Germinal center (tissue), 1 donor: ENCODE results near the gene WFDC1.
"Not testable (repeated sequence)": the region's sequence is repeated elsewhere in the genome, so short reads cannot be mapped to it uniquely, and the experiment has no call there.

ENCODE experiments used
- DNase-seq: peaks from one replicate; pipeline ENCODE4 v3.0.0; 2012; ENCODE audit warnings: mixed read lengths, low spot score

The WFDC1 gene

DNA sequence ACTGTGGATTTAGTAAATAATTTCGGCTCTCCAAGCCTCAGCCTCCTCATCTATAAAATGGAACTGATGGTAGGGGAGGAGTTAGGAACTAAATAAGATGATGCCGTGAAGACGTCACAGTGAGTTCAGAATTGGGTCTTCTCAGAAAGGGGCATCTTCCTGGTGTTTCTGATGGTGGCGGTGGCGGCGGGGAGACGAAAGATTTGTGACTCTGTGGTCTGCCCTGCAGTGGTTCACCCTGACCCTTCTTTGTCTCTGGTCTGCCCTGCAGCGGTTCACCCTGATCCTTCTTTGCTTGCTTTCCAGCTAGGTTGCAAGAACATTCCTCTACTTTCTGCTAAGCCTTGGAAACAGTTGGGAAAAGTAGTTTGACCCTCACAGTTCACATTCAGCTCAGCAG is 34.3 kb downstream of the WFDC1 start:
- DNase-seq = no peak

DNA sequence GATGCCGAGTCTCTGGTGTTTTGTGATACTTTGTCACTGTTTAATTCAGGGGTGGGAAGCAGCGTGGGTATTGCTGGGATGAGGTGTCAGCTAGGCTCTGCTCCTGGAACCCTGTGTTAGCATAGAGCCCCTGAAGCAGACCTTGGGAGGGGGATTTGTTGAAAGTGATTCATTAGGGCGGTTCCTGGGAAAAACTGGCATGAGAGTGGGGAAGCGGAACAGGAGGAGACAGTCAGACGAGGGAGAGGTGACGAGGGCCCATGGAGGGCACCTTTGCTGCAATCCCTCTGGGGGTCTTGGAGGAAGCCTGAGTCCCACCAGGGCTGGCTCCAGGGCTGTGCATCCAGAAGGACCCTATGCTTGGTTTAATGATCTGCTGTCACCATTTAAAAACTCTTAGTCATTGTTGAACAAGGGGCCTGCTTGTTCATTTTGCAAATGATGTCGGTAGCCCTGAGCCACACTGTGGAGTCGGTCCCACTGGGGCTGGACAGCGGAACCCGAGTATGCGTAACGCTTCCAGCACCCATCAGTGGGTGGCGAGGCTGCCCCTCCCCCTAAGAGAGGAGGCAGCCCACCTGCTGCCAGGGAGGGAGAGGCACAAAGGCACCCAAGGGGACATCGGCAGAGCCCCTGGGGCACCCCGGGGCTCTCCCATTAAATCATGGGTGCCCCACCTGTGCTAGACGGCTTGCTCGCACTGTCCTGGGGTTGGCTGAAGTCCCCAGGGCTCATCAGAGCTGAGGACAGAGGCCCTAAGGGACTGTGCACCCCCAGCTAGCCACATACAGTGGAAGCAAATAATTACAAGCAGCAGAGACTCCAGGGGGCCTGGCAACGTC is 35.4 kb downstream of the WFDC1 start:
- no peak for DNase-seq

DNA sequence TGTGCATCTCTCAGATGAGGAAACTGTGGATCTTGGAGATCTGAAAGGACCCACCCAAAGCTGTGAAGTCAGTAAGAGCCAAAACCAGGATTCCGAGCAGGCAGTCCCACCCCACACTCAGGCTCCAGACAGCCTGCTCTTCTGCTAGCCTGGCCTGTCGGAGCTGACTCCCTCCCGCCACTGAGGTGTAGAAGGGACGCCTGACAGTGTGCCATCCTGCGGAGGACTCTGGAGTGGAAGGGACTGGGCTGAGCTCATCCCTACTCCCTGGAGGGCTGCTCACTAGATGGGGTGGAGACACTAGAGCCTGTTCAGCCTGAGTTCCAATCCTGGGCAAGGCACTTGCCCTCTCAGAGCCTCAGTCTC is 36.0 kb downstream of the WFDC1 start:
- DNase-seq = no peak

GRCh38 chr16:84331998-84332780 is 37.5 kb downstream of the WFDC1 start:
- DNase-seq = no peak

- no peak for DNase-seq
Measured at GRCh38 chr16:84332975-84333684, 38.5 kb downstream of the WFDC1 start.

- DNase-seq = no peak
Measured at GRCh38 chr16:84334058-84334457, 39.4 kb downstream of the WFDC1 start.

DNA sequence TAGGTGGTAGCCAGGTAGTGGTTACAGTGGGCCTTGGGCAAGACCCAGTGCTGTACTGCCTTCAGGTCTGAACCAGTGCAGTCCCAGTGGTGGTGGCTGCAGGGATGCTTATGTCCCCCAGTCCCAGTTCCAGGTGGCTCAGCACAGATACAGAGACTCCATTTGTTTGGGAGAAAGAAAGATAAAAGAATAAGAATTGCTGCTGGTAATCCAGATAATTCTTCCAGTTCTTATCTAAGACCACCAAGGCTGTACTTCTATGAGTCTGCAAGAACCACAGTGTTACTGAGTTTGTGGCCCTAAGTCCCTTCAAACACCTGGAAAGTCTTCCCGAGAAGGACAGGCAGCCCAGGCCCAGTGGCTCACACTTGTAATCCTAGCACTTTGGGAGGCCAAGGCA is 39.8 kb downstream of the WFDC1 start:
- DNase-seq = no peak

DNA sequence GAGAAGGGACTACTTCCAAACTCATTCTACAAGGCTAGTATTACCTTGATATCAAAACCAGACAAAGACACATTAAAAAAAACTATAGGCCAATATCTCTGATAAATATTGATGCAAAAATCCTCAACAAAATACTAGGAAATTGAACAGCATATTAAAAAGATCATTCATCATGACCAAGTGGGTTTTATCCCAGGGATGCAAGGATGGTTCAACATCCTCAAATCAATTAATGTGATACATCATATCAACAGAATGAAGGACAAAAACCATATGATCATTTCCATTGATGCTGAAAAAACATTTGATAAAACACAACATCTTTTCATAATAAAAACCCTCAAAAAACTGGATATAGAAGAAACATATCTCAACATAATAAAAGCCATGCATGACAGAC is 42.6 kb downstream of the WFDC1 start:
- DNase-seq = not testable (repeated sequence)

DNA sequence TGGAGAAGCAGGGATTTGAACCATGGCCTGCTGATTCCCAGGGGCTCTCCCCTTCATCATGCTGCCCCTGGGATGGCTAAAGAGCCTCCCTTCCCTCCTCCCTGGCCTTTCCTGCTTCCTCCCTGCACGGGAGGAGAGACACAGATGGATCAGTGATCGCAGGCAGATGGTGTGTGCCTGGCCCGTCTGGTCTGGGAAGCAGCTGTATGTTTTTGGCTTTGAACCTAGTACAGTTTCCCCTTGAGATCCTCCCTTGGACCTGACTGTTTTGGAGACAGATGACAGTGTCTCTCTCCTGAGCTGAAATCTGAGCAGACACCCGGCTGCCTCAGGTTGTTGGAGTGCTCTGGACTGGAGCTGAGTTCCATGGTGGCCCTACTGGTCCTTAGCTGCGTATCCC is 44.6 kb downstream of the WFDC1 start:
- no peak for DNase-seq

- no peak for DNase-seq
Measured at GRCh38 chr16:84339766-84340165, 45.1 kb downstream of the WFDC1 start.

GRCh38 chr16:84340325-84341040 is 45.8 kb downstream of the WFDC1 start:
- no peak for DNase-seq

DNA sequence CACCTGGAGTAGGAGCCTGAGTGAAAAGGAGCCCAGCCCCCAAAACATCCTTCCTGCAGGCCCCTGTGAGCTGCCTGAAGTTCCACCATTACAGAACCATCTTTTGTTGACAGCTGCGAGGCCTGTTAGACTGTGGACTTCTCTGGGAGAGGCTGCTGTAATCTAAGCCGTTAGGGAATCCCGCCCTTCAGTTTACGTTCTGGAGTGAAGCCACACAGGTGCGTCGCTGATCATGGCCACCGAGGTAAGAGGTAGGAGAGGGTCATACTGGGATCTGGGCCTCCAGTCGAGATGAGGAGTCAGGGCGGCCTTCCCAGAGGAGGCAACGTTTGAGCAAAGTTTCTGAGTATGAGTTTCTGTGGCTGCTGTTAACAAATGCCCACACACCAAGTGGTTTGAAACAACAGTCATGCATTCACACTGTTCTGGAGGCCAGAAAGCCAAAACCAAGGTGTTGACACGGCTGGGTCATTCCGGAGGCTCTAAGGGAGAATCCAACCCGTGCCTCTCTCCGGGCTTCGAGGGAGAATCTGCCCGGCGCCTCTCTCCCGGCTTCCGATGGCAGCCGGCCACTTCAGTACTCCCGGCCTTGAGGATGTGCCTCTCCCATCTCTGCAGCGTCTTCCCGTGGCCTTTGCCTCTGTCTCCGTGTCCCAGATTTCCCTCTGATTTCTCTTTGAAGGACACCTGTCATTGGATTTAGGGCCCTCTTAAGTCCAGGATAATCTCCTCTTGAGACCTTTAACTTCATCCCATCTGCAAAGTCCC is 47.0 kb downstream of the WFDC1 start:
- DNase-seq = no peak

GRCh38 chr16:84343800-84344199 is 49.1 kb downstream of the WFDC1 start:
- DNase-seq = not testable (repeated sequence)

DNA sequence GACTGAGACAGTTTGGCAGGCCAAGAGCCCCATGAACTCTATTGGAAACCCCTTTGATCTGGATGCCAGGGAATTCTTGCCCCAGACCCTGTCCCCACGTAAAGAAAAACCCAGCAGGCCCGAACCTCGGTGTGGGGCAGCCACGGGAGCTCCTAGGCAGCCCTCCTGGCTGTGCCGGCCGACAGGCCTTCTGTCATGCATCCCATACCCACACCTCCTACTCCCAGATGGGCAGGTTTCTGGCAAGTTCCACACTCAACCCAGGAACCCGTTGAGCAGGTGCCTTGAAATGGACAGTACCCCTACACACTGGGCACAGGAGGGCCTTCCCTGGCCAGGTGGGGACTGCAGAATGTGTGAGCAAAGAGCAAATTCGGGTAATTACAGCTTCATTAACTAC is 50.1 kb downstream of the WFDC1 start:
- DNase-seq = no peak

- no peak for DNase-seq
Measured at GRCh38 chr16:84347161-84347560, 52.5 kb downstream of the WFDC1 start.

GRCh38 chr16:84348386-84348888 is 53.8 kb downstream of the WFDC1 start:
- DNase-seq = no peak

DNA sequence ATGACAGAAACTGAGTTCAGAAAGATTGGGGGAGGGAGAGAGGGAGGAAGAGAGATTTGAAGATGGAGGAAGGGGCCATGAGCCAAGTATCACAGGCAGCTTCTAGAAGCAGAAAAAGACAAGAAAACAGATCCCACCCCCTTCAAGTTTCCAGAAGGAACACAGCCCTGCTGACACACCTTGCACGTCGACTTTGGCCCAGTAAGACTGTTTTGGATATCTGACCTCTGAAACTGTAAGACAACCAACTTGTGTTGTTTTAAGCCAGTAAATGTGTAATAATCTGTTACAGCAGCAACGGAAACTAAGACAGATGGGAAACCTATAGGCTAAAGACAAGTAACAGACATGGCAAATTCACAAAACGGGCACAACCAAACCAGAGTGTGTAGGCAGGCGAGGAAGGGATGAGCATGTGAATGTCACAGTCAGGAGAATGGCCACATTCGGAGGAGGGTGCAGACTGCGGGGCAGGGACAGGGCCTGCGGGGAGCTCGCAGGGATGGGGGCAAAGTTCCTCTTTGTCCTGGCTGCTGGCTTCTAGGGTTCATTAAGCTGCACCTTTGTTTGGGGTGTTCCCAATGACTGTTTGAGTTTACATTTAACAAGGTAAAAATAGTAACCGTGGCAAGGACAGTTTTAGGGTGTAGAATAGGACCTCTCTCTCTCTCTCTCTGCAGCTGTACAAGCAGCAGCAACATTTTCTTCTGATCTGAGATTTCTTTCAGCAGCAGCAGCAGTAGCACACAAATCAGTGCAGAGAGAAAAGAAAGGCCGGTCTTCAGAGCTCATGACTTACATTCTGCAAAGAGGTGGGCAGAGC is 55.4 kb downstream of the WFDC1 start:
- no peak for DNase-seq

DNA sequence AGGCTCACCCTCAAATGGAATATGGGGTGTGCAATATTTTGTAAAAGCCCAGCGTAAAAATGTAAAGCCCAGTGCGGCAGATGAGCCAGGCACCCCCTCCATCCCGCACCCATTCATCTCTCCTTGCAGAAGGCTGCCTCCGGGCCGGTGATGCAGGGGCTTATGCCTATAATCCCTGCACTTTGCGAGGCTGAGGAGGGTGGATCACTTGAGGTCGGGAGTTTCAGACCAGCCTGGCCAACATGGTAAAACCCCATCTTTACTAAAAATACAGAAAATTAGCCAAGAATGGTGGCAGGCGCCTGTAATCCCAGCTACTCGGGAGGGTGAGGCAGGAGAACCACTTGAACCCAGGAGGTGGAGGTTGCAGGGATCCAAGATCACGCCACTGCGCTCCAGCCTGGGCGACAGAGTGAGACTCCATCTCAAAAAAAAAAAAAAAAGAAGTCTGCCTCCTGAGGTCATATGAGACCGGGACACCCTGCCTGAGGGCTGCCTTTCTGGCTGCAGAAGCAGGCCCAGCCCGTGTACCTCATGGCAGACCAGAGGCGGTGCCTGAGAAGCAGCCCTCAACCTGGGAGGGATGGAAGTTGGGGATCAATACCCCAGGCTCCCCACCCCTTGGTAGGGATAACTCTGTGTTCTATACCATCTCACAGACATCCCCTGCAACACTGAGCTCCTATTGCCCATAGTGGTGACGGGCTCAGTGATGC is 56.2 kb downstream of the WFDC1 start:
- DNase-seq = no peak

GRCh38 chr16:84351630-84352029 is 57.0 kb downstream of the WFDC1 start:
- DNase-seq = no peak

- no peak for DNase-seq
Measured at GRCh38 chr16:84354306-84354705, 59.6 kb downstream of the WFDC1 start.
